Measurements from ENCODE around the gene FAM20A. TPM values are rescaled to one million over a fixed set of nuclear protein-coding genes. Genes with fewer than 3 reads are reported as not detected.

The FAM20A gene
- total and polyA plus RNA-seq, 2 of the 8 experiments (the other 6 are each of a cell fraction or from before 2014, with no cell fraction given) = 3.6 to 11.9 TPM

DNA sequence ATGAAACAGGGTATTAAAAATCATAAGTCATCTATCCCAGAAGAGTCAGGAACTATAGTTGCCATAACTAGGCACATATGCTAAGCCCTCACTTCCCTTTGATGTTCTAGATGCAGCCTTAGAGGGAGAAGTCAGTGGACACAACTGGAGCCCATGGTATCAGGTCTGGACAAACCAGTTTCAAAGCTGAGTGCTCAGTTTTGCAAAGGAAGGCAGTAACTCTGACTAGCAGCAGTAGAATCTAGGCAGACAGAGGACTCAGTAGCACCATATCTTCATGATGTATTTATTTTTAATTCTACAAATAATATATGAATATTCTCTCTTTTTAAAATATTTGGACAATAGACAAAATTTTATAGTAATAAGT is 11.7 kb upstream of the FAM20A start (continued):
- TF ChIP-seq, protein P1, sequence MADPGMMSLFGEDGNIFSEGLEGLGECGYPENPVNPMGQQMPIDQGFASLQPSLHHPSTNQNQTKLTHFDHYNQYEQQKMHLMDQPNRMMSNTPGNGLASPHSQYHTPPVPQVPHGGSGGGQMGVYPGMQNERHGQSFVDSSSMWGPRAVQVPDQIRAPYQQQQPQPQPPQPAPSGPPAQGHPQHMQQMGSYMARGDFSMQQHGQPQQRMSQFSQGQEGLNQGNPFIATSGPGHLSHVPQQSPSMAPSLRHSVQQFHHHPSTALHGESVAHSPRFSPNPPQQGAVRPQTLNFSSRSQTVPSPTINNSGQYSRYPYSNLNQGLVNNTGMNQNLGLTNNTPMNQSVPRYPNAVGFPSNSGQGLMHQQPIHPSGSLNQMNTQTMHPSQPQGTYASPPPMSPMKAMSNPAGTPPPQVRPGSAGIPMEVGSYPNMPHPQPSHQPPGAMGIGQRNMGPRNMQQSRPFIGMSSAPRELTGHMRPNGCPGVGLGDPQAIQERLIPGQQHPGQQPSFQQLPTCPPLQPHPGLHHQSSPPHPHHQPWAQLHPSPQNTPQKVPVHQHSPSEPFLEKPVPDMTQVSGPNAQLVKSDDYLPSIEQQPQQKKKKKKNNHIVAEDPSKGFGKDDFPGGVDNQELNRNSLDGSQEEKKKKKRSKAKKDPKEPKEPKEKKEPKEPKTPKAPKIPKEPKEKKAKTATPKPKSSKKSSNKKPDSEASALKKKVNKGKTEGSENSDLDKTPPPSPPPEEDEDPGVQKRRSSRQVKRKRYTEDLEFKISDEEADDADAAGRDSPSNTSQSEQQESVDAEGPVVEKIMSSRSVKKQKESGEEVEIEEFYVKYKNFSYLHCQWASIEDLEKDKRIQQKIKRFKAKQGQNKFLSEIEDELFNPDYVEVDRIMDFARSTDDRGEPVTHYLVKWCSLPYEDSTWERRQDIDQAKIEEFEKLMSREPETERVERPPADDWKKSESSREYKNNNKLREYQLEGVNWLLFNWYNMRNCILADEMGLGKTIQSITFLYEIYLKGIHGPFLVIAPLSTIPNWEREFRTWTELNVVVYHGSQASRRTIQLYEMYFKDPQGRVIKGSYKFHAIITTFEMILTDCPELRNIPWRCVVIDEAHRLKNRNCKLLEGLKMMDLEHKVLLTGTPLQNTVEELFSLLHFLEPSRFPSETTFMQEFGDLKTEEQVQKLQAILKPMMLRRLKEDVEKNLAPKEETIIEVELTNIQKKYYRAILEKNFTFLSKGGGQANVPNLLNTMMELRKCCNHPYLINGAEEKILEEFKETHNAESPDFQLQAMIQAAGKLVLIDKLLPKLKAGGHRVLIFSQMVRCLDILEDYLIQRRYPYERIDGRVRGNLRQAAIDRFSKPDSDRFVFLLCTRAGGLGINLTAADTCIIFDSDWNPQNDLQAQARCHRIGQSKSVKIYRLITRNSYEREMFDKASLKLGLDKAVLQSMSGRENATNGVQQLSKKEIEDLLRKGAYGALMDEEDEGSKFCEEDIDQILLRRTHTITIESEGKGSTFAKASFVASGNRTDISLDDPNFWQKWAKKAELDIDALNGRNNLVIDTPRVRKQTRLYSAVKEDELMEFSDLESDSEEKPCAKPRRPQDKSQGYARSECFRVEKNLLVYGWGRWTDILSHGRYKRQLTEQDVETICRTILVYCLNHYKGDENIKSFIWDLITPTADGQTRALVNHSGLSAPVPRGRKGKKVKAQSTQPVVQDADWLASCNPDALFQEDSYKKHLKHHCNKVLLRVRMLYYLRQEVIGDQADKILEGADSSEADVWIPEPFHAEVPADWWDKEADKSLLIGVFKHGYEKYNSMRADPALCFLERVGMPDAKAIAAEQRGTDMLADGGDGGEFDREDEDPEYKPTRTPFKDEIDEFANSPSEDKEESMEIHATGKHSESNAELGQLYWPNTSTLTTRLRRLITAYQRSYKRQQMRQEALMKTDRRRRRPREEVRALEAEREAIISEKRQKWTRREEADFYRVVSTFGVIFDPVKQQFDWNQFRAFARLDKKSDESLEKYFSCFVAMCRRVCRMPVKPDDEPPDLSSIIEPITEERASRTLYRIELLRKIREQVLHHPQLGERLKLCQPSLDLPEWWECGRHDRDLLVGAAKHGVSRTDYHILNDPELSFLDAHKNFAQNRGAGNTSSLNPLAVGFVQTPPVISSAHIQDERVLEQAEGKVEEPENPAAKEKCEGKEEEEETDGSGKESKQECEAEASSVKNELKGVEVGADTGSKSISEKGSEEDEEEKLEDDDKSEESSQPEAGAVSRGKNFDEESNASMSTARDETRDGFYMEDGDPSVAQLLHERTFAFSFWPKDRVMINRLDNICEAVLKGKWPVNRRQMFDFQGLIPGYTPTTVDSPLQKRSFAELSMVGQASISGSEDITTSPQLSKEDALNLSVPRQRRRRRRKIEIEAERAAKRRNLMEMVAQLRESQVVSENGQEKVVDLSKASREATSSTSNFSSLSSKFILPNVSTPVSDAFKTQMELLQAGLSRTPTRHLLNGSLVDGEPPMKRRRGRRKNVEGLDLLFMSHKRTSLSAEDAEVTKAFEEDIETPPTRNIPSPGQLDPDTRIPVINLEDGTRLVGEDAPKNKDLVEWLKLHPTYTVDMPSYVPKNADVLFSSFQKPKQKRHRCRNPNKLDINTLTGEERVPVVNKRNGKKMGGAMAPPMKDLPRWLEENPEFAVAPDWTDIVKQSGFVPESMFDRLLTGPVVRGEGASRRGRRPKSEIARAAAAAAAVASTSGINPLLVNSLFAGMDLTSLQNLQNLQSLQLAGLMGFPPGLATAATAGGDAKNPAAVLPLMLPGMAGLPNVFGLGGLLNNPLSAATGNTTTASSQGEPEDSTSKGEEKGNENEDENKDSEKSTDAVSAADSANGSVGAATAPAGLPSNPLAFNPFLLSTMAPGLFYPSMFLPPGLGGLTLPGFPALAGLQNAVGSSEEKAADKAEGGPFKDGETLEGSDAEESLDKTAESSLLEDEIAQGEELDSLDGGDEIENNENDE (IDR thresholded peaks at IDR 0.05; ENCODE audit: insufficient replicate concordance, low read length) = no peak
- TF ChIP-seq BRCA1 (IDR thresholded peaks at IDR 0.05; ENCODE audit: low read depth, low read length) (no peak), SAP30 (IDR thresholded peaks at IDR 0.05; ENCODE audit: insufficient read depth, insufficient replicate concordance, low read length) (no peak)
